Fibroblast of pulmonary artery (primary cell): Measurements from ENCODE around the gene TBC1D24.
"Not testable (repeated sequence)": the region's sequence is repeated elsewhere in the genome, so short reads cannot be mapped to it uniquely, and the experiment has no call there.

ENCODE experiments used
- DNase-seq: peaks from one replicate; pipeline ENCODE4 v3.0.0-alpha.2; 2010; ENCODE audit warnings: low read depth
- H3K4me3 ChIP-seq: replicated peaks from 2 replicates; pipeline ENCODE4 v1.5.1; 2011; ENCODE audit warnings: low read depth, mild to moderate bottlenecking, control low read depth, low read length, moderate library complexity
- TF ChIP-seq, protein P1 (sequence below): IDR thresholded peaks from 2 replicates; pipeline ENCODE4 v1.5.1; 2011; ENCODE audit warnings: mild to moderate bottlenecking, control low read depth, low read length, inconsistent platforms; ENCODE audit errors: missing control alignments

TBC1D24 gene

DNA sequence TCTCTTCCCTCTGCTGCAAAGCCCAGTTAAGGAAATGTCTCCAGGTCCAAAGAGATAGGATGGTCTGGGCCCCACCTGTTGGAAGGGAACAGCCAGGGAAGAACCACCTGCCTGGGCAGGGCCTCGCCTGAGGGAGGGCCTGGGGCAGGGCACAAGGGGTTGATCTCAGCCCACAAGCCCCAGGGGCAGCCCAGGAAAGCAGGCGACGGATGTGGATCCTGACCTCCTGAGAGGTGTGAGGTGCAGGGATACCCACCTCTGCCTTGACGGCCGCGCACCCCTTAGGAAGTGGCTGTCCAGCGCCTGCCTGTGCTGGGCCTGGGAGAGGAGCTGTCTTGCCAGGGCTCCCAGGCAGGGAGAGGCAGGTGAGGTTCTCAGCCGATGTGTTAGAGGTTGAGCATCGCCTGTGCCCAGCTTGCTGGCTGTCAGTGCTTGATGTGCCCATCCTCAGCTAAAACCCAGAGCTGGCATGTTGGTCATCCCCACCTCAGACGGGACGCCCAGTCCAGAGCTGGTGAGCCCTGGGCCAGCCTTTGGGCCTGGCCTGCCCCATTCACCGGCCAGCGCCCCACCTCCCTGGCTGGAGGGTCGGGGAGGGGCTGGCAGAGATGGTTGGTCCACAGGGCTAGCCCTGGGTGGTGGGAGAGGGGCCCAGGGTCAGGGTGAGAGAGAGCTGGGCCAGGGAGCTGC, 55.8 kb downstream of the TBC1D24 start:
- no peak for DNase-seq
- TF ChIP-seq, protein P1, sequence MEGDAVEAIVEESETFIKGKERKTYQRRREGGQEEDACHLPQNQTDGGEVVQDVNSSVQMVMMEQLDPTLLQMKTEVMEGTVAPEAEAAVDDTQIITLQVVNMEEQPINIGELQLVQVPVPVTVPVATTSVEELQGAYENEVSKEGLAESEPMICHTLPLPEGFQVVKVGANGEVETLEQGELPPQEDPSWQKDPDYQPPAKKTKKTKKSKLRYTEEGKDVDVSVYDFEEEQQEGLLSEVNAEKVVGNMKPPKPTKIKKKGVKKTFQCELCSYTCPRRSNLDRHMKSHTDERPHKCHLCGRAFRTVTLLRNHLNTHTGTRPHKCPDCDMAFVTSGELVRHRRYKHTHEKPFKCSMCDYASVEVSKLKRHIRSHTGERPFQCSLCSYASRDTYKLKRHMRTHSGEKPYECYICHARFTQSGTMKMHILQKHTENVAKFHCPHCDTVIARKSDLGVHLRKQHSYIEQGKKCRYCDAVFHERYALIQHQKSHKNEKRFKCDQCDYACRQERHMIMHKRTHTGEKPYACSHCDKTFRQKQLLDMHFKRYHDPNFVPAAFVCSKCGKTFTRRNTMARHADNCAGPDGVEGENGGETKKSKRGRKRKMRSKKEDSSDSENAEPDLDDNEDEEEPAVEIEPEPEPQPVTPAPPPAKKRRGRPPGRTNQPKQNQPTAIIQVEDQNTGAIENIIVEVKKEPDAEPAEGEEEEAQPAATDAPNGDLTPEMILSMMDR = no peak
- no peak overlapping the region for H3K4me3 ChIP-seq

DNA sequence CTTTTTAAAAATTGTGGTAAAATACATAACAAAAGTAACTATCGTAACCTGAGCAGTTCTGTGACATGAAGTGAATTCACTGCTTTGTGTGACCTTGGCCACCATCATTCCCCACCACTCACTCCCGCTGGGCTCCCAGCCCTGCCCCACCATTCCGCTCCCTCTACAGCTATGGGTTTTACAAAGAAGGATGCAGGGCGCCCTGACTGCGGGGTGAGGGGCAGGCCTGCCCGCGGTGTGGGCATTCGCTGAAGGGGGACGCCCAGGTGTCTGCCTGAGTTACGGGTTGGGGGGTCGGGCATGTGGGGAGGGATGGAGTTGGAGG, 56.4 kb downstream of the TBC1D24 start, which contains the start of gene CEMP1:
Gene CEMP1, minus strand, starts transcription at position 38 of the 325 bp plus-strand sequence. CDS start 335 bp downstream, outside the sequence.
- TF ChIP-seq, protein P1 = no peak
- no peak for DNase-seq
- peak within 1 kb of the TSS; percentile 65 for H3K4me3 ChIP-seq

DNA sequence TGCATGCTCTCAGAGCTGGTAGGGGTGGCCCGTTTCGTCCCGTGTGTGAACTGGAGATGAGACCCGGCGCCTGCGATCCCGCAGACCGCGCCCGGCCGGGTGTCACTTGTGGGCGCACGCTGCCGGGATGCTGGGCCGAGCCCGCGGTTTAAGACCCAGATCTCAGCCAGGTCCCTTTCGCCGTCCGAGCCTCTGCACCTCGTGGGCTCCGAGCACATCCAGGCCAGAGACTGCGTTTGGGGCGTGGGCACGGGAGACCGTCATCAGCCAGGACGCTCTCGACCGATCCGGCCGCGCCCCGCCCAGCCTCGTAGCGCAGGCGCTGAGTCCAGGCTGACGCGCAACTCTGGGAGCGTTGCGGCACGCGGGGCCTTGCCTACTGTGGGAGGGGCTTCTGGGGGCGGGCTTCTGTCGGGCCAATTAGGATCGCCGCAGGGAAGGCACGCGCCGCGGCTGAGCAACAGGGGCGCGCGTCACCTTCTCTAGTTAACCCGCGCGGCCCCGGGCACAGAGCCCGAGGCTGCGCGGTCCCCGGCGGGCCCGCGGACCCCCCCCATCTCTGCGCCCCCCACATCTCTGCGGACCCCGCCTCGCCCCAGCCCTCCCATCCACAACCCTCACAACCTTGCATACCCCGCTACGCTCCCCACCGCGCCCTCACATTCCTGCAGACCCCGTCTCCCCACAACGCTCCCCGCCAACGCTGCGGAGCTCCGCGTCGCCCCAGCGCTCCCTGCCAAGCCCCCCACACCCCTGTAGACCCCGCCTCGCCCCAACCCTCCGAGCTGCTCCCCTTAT, 57.0 kb downstream of the TBC1D24 start:
- H3K4me3 ChIP-seq = peak overlapping the region; percentile 65
- DNase-seq = peak; percentile 97
- TF ChIP-seq, protein P1 = no peak

DNA sequence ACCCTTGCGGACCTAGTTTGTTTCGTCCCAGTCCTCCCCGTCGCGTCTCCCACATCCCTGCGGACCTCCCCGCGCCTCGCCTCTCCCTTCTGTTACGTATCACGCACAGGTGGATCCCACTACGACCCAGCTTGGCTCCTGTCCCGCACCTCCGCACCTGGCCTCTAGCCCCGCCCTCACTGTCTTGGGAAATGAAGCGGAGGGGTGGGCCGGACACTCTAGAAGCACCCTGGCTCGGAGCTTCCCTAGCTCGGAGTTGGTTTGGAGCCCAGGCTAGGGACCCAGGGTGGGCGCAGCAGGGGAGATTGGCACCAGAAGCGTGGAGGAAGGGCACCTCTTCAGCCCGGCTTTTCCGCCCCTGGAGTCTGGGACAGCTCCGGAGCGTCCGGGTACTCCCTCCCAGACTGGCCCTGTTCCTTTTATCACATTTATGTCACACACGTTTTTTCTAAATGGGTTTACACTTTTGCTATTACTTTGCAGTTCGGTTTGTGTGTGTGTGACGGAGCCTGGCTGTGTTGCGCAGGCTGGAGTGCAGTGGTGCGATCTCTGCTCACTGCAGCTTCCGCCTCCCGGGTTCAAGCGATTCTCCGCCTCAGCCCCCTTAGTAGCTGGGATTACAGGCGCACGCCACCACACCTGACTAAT, 57.7 kb downstream of the TBC1D24 start:
- TF ChIP-seq, protein P1 = no peak
- H3K4me3 ChIP-seq = peak overlapping the region; percentile 65
- peak; percentile 53 for DNase-seq

DNA sequence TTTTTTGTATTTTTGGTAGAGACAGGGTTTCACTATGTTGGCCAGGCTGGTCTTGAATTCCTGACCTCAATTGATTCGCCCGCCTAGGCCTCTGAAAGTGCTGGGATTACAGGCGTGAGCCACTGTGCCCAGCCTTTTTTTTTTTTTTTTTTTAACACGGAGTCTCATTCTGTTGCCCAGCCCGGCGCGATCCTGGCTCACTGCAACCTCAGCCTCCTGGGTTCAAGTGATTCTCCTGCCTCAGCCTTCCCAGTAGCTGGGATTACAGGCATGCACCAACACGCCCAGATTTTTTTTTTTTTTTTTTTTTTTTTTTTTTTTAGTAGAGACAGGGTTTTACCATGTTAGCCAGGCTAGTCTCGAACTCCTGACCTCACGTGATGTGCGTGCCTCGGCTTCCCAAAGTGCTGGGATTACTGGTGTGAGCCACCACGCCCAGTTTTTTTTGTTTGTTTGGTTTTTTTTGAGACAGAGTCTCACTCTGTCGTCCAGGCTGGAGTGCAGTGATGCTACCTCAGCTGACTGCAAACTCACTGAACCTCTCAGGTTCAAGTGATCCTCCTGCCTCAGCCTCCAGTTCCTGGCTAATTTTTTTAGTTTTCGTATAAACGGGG, 58.3 kb downstream of the TBC1D24 start:
- DNase-seq = not testable (repeated sequence)
- H3K4me3 ChIP-seq = peak overlapping the region; percentile 65

DNA sequence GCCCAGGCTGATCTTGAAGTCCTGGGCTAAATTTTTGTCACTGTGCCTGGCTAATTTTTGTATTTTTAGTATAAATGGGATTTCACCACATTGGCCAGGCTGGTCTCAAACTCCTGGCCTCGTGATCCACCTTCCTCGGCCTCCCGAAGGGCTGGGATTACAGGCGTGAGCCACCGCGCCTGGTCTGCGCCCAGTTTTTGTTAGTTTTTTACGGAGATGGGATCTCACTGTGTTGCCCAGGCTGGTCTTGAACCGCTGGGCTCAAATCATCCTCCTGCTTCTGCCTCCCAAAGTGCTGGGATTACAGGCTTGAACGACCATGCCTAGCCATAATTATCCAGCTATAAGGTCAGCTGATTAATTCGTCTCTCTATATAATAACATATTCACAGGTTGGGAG, 59.0 kb downstream of the TBC1D24 start:
- H3K4me3 ChIP-seq = no peak overlapping the region
- TF ChIP-seq, protein P1 = no peak
- no peak for DNase-seq

DNA sequence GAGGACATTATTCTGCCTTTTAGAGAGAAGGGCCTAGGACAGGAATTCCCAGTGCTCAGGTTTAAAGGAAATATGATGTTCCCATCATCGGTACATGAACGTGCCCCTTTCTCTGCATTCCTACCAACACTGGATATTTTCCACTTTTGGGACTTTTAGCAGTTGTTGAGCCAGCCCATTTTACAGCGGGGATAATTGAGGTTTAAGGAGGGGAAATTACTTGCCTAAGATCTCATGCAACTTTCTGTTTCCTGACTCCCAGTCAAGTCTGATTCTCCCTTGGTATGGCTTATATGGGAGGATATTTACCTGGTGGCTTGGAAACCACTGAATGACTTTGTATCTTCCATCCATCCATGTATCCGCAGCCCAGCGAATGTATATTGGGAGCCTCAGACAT, 59.4 kb downstream of the TBC1D24 start:
- not testable (repeated sequence) for H3K4me3 ChIP-seq, DNase-seq
